Subcutaneous adipose tissue (tissue), 4 donors: ENCODE results near the gene TMEM163. TPM values are rescaled to one million over a fixed set of nuclear protein-coding genes. Genes with fewer than 3 reads are reported as not detected.

ENCODE experiments used
- total RNA-seq, 4 donors: library from RNA; depleted of rRNA; stranded (reverse); fragments of >200 nt; gene quantifications; one replicate each; pipeline ENCODE4 v1.1.0, GENCODE V29; 2016
- TF ChIP-seq, protein P1 (sequence below): fragments of 450-650 bp; IDR thresholded peaks from one replicate; pipeline ENCODE4 v1.5.1; 2016; ENCODE audit warnings: low read depth, mild to moderate bottlenecking, control low read depth, antibody characterized with exemption, moderate library complexity

The TMEM163 gene
- total RNA-seq, 4 donors from 2014 or later: 0.16 to 3.2 TPM; not detected in 2

DNA sequence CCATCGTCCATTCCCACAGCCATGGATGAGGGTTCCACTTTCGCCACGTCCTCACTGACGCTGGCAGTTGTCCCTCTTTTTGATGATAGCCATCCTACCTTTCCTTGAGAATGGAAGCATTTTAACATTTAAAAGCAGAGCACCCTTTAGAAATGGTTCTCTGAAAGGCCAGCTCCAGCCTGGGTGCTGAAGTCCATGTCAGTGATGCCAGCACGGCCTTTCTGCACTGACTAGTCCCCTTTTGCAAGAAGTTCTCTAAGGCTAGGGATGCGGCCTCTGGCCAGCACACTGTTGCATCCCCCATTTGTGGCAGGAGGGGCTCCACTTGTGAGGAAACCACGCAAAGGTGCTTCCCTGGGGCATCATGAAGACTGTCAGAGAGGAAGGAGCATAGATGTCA, 261.4 kb downstream of the TMEM163 start:
- TF ChIP-seq, protein P1, sequence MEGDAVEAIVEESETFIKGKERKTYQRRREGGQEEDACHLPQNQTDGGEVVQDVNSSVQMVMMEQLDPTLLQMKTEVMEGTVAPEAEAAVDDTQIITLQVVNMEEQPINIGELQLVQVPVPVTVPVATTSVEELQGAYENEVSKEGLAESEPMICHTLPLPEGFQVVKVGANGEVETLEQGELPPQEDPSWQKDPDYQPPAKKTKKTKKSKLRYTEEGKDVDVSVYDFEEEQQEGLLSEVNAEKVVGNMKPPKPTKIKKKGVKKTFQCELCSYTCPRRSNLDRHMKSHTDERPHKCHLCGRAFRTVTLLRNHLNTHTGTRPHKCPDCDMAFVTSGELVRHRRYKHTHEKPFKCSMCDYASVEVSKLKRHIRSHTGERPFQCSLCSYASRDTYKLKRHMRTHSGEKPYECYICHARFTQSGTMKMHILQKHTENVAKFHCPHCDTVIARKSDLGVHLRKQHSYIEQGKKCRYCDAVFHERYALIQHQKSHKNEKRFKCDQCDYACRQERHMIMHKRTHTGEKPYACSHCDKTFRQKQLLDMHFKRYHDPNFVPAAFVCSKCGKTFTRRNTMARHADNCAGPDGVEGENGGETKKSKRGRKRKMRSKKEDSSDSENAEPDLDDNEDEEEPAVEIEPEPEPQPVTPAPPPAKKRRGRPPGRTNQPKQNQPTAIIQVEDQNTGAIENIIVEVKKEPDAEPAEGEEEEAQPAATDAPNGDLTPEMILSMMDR: no peak

DNA sequence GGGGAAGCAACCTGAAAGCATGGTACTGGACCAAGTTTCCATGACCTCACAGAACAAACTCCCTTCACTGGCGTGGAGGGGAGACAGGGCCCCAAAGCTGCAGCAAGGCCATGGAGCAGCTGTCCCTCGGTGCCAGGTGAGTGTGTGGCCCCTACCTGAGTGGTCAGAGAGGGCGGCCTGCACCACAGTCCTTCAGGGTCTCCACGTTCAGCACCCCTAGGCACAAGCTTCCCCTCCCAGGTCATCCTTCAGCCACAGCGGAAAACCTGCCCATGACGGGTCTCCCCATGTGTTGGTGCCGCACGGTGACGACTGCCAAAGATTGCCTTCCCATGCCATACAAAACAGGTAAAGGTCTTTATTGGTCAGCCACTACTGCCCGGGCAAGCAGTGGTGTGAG, 263.4 kb downstream of the TMEM163 start:
- TF ChIP-seq, protein P1: no peak

DNA sequence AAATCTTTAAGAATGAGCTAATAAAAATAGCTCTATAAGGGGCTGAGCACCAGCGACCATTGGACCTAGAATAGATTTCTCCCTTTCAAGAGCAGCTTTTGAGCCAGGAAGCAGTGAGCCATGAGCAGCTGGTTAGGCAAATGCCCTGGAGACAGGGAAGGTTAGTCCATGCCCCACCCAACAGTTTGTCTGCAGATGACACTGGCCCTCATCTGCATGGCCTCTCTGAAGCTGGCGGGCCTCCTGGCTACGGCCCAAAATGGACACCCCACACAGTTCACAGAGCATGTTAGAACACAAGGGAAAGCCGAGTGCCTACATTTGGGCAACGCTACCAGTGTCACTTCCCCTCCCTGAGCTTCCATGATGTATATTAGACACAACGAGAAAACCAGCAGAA, 263.9 kb downstream of the TMEM163 start:
- TF ChIP-seq, protein P1: no peak

DNA sequence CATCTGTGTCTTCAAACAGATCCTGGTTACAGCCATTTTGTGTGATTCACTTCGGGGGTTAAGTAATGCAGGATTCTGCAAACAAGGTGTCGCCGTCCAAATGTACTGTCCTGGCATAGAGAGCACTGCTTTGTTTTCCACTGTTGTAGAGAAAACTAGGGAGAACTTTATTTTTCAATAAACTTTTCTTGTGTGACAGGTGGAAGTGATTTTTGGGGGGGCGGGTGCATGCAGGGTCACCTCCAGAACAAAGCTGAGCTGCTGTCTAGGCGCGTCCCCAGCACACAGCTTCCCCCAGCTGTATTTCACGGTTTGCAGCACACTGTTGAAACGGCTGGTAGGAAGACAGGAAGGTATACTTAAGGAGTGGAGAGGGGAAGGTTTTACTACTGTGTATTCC, 264.4 kb downstream of the TMEM163 start:
- TF ChIP-seq, protein P1: no peak

DNA sequence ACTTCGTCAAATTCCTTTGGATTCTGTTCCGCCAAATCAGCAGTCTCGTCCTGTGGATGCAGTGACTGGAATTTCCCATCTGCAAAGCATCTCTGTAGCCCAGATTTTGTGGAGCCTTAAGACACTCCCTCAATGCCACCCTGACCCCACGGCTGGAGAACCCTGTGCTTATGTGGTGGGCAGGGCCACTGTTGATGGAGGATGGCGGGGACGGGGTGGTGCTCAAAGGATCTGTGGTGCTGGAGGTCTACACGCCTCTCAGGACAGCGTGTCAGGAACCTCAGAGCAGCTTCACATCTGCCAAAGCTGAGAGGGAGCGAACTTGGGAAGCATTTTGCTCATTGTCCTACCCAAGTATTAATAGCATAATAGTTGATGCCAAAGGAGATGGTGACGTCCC, 264.8 kb downstream of the TMEM163 start:
- TF ChIP-seq, protein P1: no peak

DNA sequence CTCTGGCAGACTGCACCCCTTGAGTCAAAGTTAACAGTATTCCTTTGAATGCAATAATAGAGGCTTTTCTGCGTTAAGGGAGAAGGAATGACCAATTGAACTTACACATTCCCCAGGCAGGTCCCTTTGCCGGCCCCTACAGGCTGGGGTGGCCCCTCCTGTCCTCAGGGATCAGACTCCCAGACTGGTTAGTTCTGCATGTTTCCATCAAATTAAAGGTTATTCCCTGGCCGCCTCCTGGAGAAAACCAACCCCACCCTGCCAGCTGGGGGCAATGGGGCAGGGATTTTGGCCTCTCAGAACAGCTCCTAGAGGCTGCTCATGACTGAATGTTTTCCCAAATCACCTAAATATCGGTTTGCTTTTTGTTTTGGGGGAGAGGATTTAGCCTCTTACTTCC, 265.3 kb downstream of the TMEM163 start:
- TF ChIP-seq, protein P1: no peak

DNA sequence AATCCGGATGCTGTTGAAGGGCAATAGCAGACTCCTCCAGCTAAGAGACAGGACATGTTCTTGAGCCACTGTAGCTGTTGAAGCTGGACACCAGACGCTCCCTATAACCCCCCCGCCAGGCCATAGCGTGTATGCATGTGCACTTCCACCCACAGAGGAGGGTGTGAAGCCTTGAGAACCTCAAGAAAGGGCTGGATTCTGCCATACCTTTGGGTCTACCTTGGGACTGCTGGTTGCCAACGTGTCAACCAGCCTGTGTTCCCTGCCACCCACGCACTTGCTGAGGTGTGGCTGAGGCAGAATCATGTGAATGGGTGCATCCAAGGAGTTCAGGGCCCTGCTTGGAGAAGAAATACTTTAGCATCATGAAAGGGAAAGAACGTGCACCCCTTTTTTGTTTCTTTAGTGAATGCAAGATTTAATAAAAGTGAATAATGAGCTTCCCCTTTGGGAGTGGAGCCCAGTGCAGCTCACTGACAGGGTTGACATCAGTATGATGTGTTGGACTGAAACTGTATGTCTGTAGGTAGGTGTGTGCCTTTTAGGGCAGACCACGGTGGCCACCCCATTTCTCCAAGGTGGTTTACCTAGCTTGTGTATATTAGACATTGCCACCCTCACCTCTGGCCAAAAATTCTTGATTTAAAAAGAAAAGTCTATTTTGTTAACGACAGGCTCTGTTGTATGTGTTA, 266.6 kb downstream of the TMEM163 start:
- TF ChIP-seq, protein P1: no peak
